BLaER1 treated with 17β-estradiol and CSF1 and Interleukin-3, amounts not matched to agents 10 nM and 100 nM (cell line): ENCODE results near the gene IGF2.
A peak's percentile ranks its signal among the peaks of the same experiment; 100 is the strongest.

ENCODE experiments used
- H3K27ac ChIP-seq, 11 experiments: shearing (Covaris generic); formaldehyde crosslinking; 2 replicates each; pipeline ENCODE4 v1.8.1; 2022
- H3K27me3 ChIP-seq, 11 experiments: shearing (Covaris generic); formaldehyde crosslinking; 2 replicates each; pipeline ENCODE4 v1.8.1; 2022
- H3K36me3 ChIP-seq, 11 experiments: shearing (Covaris generic); formaldehyde crosslinking; 2 replicates each; pipeline ENCODE4 v1.8.1; 2022
- H3K4me1 ChIP-seq, 10 experiments: shearing (Covaris generic); formaldehyde crosslinking; 2 replicates each; pipeline ENCODE4 v1.8.1; 2022
- H3K4me2 ChIP-seq, 11 experiments: shearing (Covaris generic); formaldehyde crosslinking; 2 replicates each; pipeline ENCODE4 v1.8.1; 2022
- H3K4me3 ChIP-seq, 10 experiments: shearing (Covaris generic); formaldehyde crosslinking; 2 replicates each; pipeline ENCODE4 v1.8.1; 2022
- H3K9ac ChIP-seq, 11 experiments: shearing (Covaris generic); formaldehyde crosslinking; 2 replicates each; pipeline ENCODE4 v1.8.1; 2022
- H3K9me3 ChIP-seq, 11 experiments: shearing (Covaris generic); formaldehyde crosslinking; replicated peaks in 1 of 11; 2 replicates each; pipeline ENCODE4 v1.8.1; 2022
- H4K20me1 ChIP-seq, 11 experiments: shearing (Covaris generic); formaldehyde crosslinking; 2 replicates each; pipeline ENCODE4 v1.8.1; 2022
- Cebpa-rat ChIP-seq, 11 experiments: shearing (Covaris generic); IDR thresholded peaks; 2 replicates each; pipeline ENCODE4 v1.8.1; 2022

IGF2 gene

GRCh38 chr11:2085251-2086066 lies 53.7 kb downstream of the IGF2 start:
- peaks cover 0 to 5% (median 0%) of the 10 kb centered on the region in 11 experiments; a peak in 3 of 22 replicates for H4K20me1 ChIP-seq
- peak overlapping the region in 1 of 10 experiments; percentile 26; a peak in 1 of 20 replicates for H3K4me3 ChIP-seq
- peak overlapping the region; percentile 13 to 95 (median 84); a peak in 20 of 22 replicates for H3K4me2 ChIP-seq
- H3K9me3 ChIP-seq: peaks cover 16 to 28% (median 18%) of the 10 kb centered on the region in 11 experiments
- peak overlapping the region in 5 of 11 experiments; percentile 9 to 62 (median 24); a peak in 5 of 22 replicates for H3K9ac ChIP-seq
- TF ChIP-seq Cebpa-rat (IDR thresholded peaks at IDR 0.05): no peak
- peak overlapping the region in 5 of 11 experiments; percentile 21 to 72 (median 51); a peak in 7 of 22 replicates for H3K27ac ChIP-seq
- H3K4me1 ChIP-seq: peaks cover 16 to 74% (median 62%) of the 10 kb centered on the region in 10 experiments; a peak in 19 of 20 replicates
- peaks cover 0 to 17% (median 0%) of the 10 kb centered on the region in 11 experiments; a peak in 2 of 22 replicates for H3K27me3 ChIP-seq
- H3K36me3 ChIP-seq: no peaks in the 10 kb centered on the region

DNA sequence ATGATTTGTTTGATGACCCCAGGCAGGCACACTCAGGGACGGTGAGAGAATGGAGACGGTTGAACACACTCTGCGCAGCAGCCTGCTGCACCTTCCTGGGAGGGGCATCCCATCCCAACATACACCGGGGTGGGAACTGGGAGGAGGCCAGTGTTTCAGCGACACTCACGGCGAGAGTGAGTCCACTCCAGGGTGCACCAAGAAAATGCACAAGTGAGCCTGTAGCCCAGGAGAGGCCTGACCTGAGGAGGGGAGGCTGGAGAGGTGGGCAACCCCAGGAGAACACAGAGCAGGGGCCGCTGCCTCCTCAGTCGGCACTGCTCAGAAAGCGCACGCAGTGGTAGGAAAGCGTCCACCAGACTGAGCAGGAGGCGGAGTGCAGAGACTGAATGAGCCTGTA lies 54.5 kb downstream of the IGF2 start:
- peak overlapping the region in 7 of 11 experiments; percentile 2 to 72 (median 31); a peak in 7 of 22 replicates for H3K27ac ChIP-seq
- H3K9ac ChIP-seq: peak overlapping the region in 4 of 11 experiments; percentile 34 to 62 (median 45); a peak in 6 of 22 replicates
- H3K27me3 ChIP-seq: peaks cover 0 to 17% (median 0%) of the 10 kb centered on the region in 11 experiments; a peak in 2 of 22 replicates
- H3K9me3 ChIP-seq: peaks cover 16 to 28% (median 18%) of the 10 kb centered on the region in 11 experiments
- peak overlapping the region; percentile 53 to 95 (median 84) for H3K4me2 ChIP-seq
- no peaks in the 10 kb centered on the region for H3K36me3 ChIP-seq
- peaks cover 0 to 3% (median 0%) of the 10 kb centered on the region in 11 experiments; a peak in 1 of 22 replicates for H4K20me1 ChIP-seq
- H3K4me1 ChIP-seq: peaks cover 16 to 67% (median 55%) of the 10 kb centered on the region in 10 experiments; a peak in 19 of 20 replicates
- no peak for TF ChIP-seq Cebpa-rat (IDR thresholded peaks at IDR 0.05)
- peak overlapping the region in 2 of 10 experiments; percentile 10 to 28; a peak in 2 of 20 replicates for H3K4me3 ChIP-seq
